GM18909 (cell line): ENCODE data around the gene NR3C2.
A peak's percentile ranks its signal among the peaks of the same experiment; 100 is the strongest.

Source experiments
- ATAC-seq: cut with Tn5 transposase; IDR thresholded peaks from one replicate; pipeline ENCODE4 v1.9.1; 2021; ENCODE audit warnings: mild to moderate bottlenecking; ENCODE audit not compliant: unreplicated experiment, poor library complexity

The NR3C2 gene

GRCh38 chr4:148436512-148436911 is 5.7 kb downstream of the NR3C2 start:
- no peak for ATAC-seq

GRCh38 chr4:148435654-148436406 is 6.4 kb downstream of the NR3C2 start:
- ATAC-seq: no peak

- peak; percentile 73 for ATAC-seq
Observed at GRCh38 chr4:148434075-148434773, 8.0 kb downstream of the NR3C2 start.

GRCh38 chr4:148431401-148431800 is 10.8 kb downstream of the NR3C2 start:
- peak; percentile 43 for ATAC-seq

- ATAC-seq: no peak
Observed at GRCh38 chr4:148430854-148431253, 11.4 kb downstream of the NR3C2 start.

- ATAC-seq: no peak
Observed at GRCh38 chr4:148429206-148429605, 13.0 kb downstream of the NR3C2 start.

- ATAC-seq: no peak
Observed at GRCh38 chr4:148426643-148427042, 15.6 kb downstream of the NR3C2 start.

GRCh38 chr4:148425327-148426110 is 16.7 kb downstream of the NR3C2 start:
- peak; percentile 89 for ATAC-seq

GRCh38 chr4:148420397-148420796 is 21.8 kb downstream of the NR3C2 start:
- no peak for ATAC-seq

- no peak for ATAC-seq
Observed at GRCh38 chr4:148415500-148415899, 26.7 kb downstream of the NR3C2 start.

- no peak for ATAC-seq
Observed at GRCh38 chr4:148412460-148412994, 29.7 kb downstream of the NR3C2 start.

- no peak for ATAC-seq
Observed at GRCh38 chr4:148405161-148405893, 36.9 kb downstream of the NR3C2 start.

- ATAC-seq: no peak
Observed at GRCh38 chr4:148398988-148399387, 43.2 kb downstream of the NR3C2 start.

- no peak for ATAC-seq
Observed at GRCh38 chr4:148397771-148398170, 44.4 kb downstream of the NR3C2 start.

- ATAC-seq: no peak
Observed at GRCh38 chr4:148396986-148397673, 45.1 kb downstream of the NR3C2 start.

- no peak for ATAC-seq
Observed at GRCh38 chr4:148395771-148396170, 46.4 kb downstream of the NR3C2 start.

- no peak for ATAC-seq
Observed at GRCh38 chr4:148391056-148391455, 51.2 kb downstream of the NR3C2 start.

- no peak for ATAC-seq
Observed at GRCh38 chr4:148390311-148390710, 51.9 kb downstream of the NR3C2 start.

GRCh38 chr4:148380291-148380690 is 61.9 kb downstream of the NR3C2 start:
- no peak for ATAC-seq

- ATAC-seq: no peak
Observed at GRCh38 chr4:148376151-148376550, 66.1 kb downstream of the NR3C2 start.
